IPS-15b (cell line): ENCODE measurements around the gene GABPB1.

ENCODE experiments used
- H3K27me3 ChIP-seq: one replicate; pipeline ENCODE4 v1.6.1; 2013; ENCODE audit warnings: low read length; ENCODE audit not compliant: control insufficient read depth, insufficient read depth
- H3K36me3 ChIP-seq: one replicate; pipeline ENCODE4 v1.6.1; 2013; ENCODE audit warnings: low read length; ENCODE audit not compliant: control insufficient read depth, insufficient read depth
- H3K4me1 ChIP-seq: one replicate; pipeline ENCODE4 v1.6.1; 2013; ENCODE audit warnings: mild to moderate bottlenecking, low read length; ENCODE audit not compliant: control insufficient read depth, insufficient read depth
- H3K4me3 ChIP-seq: one replicate; pipeline ENCODE4 v1.5.1; 2013; ENCODE audit warnings: low read depth, low read length
- H3K9ac ChIP-seq: one replicate; pipeline ENCODE4 v1.6.1; 2013; ENCODE audit warnings: low read depth, mild to moderate bottlenecking, low read length
- H3K9me3 ChIP-seq: one replicate; pipeline ENCODE4 v1.6.1; 2013; ENCODE audit warnings: mild to moderate bottlenecking, low read length; ENCODE audit not compliant: control insufficient read depth, insufficient read depth

GABPB1 gene

DNA sequence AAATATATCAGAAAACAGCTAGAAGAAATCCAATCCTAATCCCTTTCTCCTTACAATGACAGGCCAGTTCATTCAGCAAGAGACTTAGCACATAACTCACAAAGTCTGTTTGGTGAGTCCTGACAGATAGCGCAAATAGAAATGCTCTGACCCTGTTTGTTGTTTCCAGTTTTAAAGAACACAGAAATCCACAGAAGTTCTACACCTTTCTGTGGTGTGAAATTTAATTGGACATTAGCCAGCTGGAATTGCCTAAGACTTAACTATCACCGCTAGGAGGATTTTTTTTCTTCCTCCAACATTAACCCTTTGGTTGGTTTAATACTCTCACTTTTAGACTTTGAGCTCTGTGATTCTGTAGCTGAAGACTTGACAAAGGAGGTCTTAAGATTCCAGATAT is 120.2 kb downstream of the GABPB1 start:
- Histone ChIP-seq H3K36me3 (no peaks in the 10 kb centered on the region), H3K4me1 (no peaks in the 10 kb centered on the region)

DNA sequence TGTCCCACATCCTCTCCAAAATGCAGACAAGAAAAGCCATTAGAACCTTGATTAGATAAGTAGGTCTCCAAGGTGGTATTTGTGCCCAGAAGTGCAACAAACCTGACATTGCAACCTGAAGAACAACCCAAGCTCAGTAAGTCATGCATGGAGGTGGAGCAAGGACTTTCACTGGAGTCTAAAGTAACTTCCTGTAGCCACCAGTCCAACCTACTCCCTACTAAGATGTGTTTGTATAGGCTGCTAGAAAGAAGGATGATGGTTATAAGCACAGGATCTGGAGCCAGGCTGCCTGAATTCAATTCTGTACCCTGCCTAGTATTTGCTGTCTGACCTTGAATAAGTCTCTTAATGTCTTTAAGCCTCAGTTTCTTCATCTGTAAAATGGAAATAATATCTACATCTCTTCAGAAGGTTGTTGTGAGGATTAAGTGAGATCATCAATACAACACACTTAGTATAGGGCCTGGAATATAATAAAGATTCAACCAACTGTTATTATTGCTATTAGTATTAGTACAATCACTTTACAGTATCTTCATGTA is 121.7 kb downstream of the GABPB1 start:
- no peaks in the 10 kb centered on the region for H3K9me3 ChIP-seq
- no peaks in the 10 kb centered on the region for H3K4me1 ChIP-seq
- no peaks in the 10 kb centered on the region for H3K36me3 ChIP-seq
- H3K4me3 ChIP-seq = no peak overlapping the region
- no peak overlapping the region for H3K9ac ChIP-seq
- no peaks in the 10 kb centered on the region for H3K27me3 ChIP-seq

More for the DNA sequence above, 120.2 kb downstream of the GABPB1 start:
- Histone ChIP-seq H3K4me3 (no peak overlapping the region), H3K27me3 (no peaks in the 10 kb centered on the region), H3K9ac (no peak overlapping the region), H3K9me3 (no peaks in the 10 kb centered on the region)

DNA sequence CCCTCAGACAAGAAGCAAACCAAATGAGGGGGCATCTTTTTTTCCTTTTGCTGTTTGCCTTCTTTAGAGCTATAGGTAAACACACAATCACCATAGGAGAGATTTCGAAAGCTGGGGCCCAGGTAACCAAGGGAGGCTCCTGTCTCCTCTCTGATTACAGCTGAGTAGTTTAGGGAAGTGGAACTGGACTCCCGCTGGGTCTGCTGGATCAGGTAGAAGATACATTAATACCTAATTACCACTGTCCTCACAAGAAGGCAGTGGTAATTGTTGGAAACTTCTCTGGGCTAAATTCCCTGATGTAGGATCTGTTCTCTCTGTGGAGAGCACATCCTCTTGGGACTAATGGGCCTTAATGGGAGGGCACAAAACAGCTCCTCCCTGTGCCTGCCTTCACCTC is 122.2 kb downstream of the GABPB1 start:
- Histone ChIP-seq H3K4me1 (no peaks in the 10 kb centered on the region), H3K9ac (no peak overlapping the region), H3K36me3 (no peaks in the 10 kb centered on the region), H3K9me3 (no peaks in the 10 kb centered on the region), H3K4me3 (no peak overlapping the region), H3K27me3 (no peaks in the 10 kb centered on the region)

DNA sequence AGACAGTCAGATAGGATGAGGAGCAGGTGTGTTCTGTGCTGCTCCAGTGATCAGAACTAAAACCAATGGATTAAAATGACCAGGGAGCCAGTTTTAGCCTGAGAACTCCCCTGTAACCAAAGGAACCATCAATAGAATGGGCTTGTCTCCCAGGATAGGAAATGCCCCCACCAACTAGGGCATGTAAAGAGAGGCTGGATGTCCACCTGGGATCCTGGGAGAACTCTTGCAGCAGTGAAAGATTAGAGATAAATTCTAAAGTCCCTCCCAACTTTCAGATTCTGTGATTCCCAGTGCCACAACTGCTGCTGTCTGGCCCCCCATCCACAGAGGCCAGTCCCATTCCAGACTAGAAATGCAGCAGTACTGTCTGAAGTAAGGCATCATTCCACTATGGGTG is 123.2 kb downstream of the GABPB1 start:
- Histone ChIP-seq H3K9me3 (no peaks in the 10 kb centered on the region), H3K4me3 (no peak overlapping the region), H3K36me3 (no peaks in the 10 kb centered on the region), H3K4me1 (no peaks in the 10 kb centered on the region), H3K27me3 (no peaks in the 10 kb centered on the region), H3K9ac (no peak overlapping the region)

DNA sequence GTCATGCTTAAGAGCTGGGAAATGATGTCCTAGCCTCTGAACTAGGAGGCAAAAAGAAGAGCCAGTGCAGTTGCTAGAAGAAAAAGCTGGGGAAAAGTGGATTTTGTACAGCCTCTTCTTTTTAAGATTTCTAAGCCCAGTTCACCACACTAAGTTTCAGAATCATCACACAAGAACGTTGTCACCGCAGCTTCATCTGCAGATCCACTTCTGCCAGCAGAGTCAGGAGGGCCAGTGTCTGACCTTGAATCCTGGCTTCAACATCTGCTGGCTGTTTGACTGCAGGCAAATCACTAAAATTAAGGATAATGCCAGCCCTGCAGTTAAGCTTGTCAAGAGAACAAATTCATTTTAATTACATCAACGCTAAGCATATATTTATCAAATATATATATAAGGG is 125.7 kb downstream of the GABPB1 start:
- Histone ChIP-seq H3K9me3 (no peaks in the 10 kb centered on the region), H3K9ac (no peak overlapping the region), H3K4me1 (no peaks in the 10 kb centered on the region), H3K4me3 (no peak overlapping the region), H3K27me3 (no peaks in the 10 kb centered on the region), H3K36me3 (no peaks in the 10 kb centered on the region)

DNA sequence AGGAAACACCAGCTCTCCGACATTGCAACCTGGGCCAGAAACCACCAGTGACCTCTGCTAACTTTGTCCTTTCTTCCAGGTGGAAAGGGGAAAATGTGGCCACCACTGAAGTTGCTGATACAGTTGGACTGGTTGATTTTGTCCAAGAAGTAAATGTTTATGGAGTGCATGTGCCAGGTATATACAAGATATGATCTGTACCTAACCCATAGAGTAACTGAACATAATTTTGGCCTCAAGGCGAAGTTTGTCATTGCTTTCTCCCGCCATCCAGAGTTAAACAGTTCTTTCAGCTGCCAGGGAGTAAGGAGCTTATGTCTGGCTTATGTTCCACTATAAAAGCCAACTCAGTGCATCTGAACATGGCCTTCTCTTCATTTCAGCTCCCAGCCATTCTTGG is 126.1 kb downstream of the GABPB1 start:
- H3K4me1 ChIP-seq = no peaks in the 10 kb centered on the region
- no peak overlapping the region for H3K9ac ChIP-seq
- no peak overlapping the region for H3K4me3 ChIP-seq
- no peaks in the 10 kb centered on the region for H3K9me3 ChIP-seq
- no peaks in the 10 kb centered on the region for H3K36me3 ChIP-seq
- no peaks in the 10 kb centered on the region for H3K27me3 ChIP-seq

DNA sequence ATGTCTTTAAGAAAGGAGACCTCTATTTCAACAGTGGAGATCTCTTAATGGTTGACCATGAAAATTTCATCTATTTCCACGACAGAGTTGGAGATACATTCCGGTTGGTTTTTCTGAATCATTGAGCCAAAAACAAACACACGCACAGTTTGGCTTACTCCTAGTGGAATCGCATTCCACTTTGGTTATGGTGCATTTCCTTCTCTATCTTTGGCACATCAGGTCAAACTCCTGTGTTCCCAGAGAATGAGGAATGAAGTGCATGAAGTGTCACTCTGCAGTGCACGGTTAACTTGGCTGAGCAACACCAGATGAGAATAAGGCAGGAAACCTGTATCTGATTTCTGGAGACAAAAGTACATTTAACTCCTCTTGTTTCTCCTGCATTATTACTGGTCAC is 127.9 kb downstream of the GABPB1 start:
- Histone ChIP-seq H3K4me1 (no peaks in the 10 kb centered on the region), H3K36me3 (no peaks in the 10 kb centered on the region), H3K27me3 (no peaks in the 10 kb centered on the region), H3K9ac (no peak overlapping the region), H3K4me3 (no peak overlapping the region), H3K9me3 (no peaks in the 10 kb centered on the region)

DNA sequence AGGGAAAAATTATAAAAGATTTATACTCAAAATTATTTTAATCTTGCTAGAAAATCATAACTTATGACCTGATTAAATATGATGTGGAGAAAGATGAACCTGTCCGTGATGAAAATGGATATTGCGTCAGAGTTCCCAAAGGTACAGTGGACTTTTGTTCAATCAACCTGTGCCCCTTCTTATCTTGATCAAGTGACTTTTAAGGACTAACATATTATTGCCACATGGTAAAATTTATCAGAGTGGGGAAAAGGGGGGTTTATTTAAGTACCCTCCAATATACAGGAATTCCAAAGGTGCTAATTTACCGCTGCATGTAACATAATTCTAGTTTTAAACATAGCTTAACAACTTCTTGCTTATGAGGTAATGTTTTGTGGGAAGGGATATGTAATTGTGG is 129.1 kb downstream of the GABPB1 start:
- H3K4me1 ChIP-seq = no peaks in the 10 kb centered on the region
- H3K9me3 ChIP-seq = no peaks in the 10 kb centered on the region
- H3K4me3 ChIP-seq = no peak overlapping the region
- H3K9ac ChIP-seq = no peak overlapping the region
- no peaks in the 10 kb centered on the region for H3K36me3 ChIP-seq
- H3K27me3 ChIP-seq = no peaks in the 10 kb centered on the region
